ENCODE data around the gene STK11IP. TPM values are rescaled to one million over a fixed set of nuclear protein-coding genes. Genes with fewer than 3 reads are reported as not detected.

The STK11IP gene
- total and polyA plus RNA-seq, 10 of the 15 experiments (the other 5 are each of a cell fraction or from before 2014, with no cell fraction given), result 0.42 to 24.0 (median 11.4) TPM

DNA sequence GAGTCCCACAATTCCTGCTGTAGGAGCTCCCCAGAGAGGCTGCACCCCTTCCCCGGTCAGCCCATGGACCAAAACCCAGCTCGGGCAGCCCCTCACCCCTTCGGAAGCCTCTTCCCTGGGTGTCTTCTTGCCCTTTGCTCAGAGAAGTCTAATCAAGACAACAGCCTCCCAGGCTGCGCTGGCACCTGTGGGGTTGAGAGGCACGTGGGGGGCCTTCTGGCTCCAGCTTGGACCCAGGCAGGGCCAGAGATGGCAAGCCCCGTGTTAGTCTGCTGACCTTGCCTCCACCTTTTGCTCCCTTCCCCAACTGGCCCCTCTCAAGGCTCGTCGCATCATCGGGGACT lies 40.2 kb downstream of the STK11IP start (continued):
- no peak for TF ChIP-seq ZBTB33 (IDR thresholded peaks at IDR 0.05)
- TF ChIP-seq IRF5 (IDR thresholded peaks at IDR 0.05; ENCODE audit: borderline replicate concordance), result no peak
- TF ChIP-seq RELB (IDR thresholded peaks at IDR 0.05; ENCODE audit: low read depth), result no peak

- Histone ChIP-seq H3K9ac (ENCODE audit: control insufficient read depth, insufficient read depth, low read length) (no peak overlapping the region), H3K27ac (ENCODE audit: control insufficient read depth, insufficient read depth) (no peak overlapping the region), H3K9me3 (replicated peaks; ENCODE audit: control insufficient read depth, insufficient read depth, low read length) (no peaks in the 10 kb centered on the region), H3K4me3 (no peak overlapping the region), H3K79me2 (ENCODE audit: control insufficient read depth, insufficient read depth, low read length) (no peaks in the 10 kb centered on the region), H3K27me3 (replicated peaks in 1 of 2; ENCODE audit: control insufficient read depth in 2 of 2, insufficient read depth in 2 of 2, low read length in 1 of 2) (no peaks in the 10 kb centered on the region), H2AFZ (ENCODE audit: control insufficient read depth, low read depth, low read length) (no peak overlapping the region), H4K20me1 (ENCODE audit: control insufficient read depth, insufficient read depth) (no peaks in the 10 kb centered on the region), H3K4me1 (ENCODE audit: control insufficient read depth, insufficient read depth, low read length) (peaks cover 13% of the 10 kb centered on the region), H3K4me2 (ENCODE audit: control insufficient read depth, insufficient read depth) (no peak overlapping the region), H3K36me3 (ENCODE audit: control insufficient read depth in 2 of 2, insufficient read depth in 2 of 2, low read length in 1 of 2) (no peaks in the 10 kb centered on the region)
- BruUV-seq (replicated peaks), result no TSS peak
- ChIA-PET SMC1A (ENCODE audit: uncharacterized antibody, unreplicated experiment) (no interaction called here), RAD21 (ENCODE audit: unreplicated experiment) (no interaction called here), CTCF (interaction anchor here (0.8 to 6.0 kb wide), 3 partner anchors 50 to 96 kb away, joined by 4 to 68 read pairs (median 5); partner anchors contain the start of genes CHPF and TMEM198), POLR2A (interaction anchor here (0.5 kb wide), 1 partner anchor 150 kb away, joined by 3 read pairs; no protein-coding TSS in a partner anchor)
- 37% methylated on average over 17 of the region's 17 CpGs for WGBS (ENCODE audit: insufficient coverage, insufficient replicate concordance, low lambda C conversion rate, missing lambda C conversion rate)
- in situ Hi-C loops (cut with MboI) (no loop called here), intact Hi-C loops (cut with micrococcal nuclease; ENCODE audit: unreplicated experiment) (loop anchor here (10.0 kb wide), 1 partner anchor 164 kb away; no protein-coding TSS in a partner anchor)
- DNase-seq (ENCODE audit: low read depth, low spot score) (no peak), ATAC-seq (no peak), FAIRE-seq (no peak)
- TF ChIP-seq CHD1 (IDR thresholded peaks at IDR 0.05; ENCODE audit: low read depth, low read length) (no peak), SIX5 (IDR thresholded peaks at IDR 0.05; ENCODE audit: low read depth, low read length, severe bottlenecking) (no peak), SRF (IDR thresholded peaks at IDR 0.05; ENCODE audit: low read depth in 2 of 2, low read length in 2 of 2) (no peak), DPF2 (IDR thresholded peaks at IDR 0.05) (no peak), RBBP5 (conservative IDR thresholded peaks at IDR 0.05) (no peak), ZBTB11 (CRISPR knock-in tag; IDR thresholded peaks at IDR 0.05) (no peak), BRCA1 (IDR thresholded peaks at IDR 0.05; ENCODE audit: low read depth, low read length) (no peak)
Measured at GRCh38 chr2:219638217-219638947, 40.7 kb downstream of the STK11IP start.
